ENCODE measurements around the gene PSORS1C2.

- TF ChIP-seq EZH2phosphoT487 (IDR thresholded peaks at IDR 0.05; ENCODE audit: insufficient read depth, low read depth) (no peak), EZH2 (IDR thresholded peaks at IDR 0.05; ENCODE audit: insufficient read depth, poor library complexity, severe bottlenecking) (no peak)
These were observed 34.5 kb upstream of the PSORS1C2 start for GRCh38 chr6:31173406-31173805.

Measured in GM23248 (cell line).